Left colon (tissue), 2 donors: ENCODE data around the gene PPP1R9A. TPM values are rescaled to one million over a fixed set of nuclear protein-coding genes. Genes with fewer than 3 reads are reported as not detected.
"Not testable (repeated sequence)": the region's sequence is repeated elsewhere in the genome, so short reads cannot be mapped to it uniquely, and the experiment has no call there.

Source experiments
- ATAC-seq: fragments of 200-7000 bp; cut with Tn5 transposase; one replicate; pipeline ENCODE4 v1.9.1; 2020; ENCODE audit warnings: mild to moderate bottlenecking, moderate library complexity
- DNase-seq, 2 donors: peaks; one replicate each; pipeline ENCODE4 v3.0.0-alpha.2; 2020
- intact Hi-C, 2 donors: fragments of 100-400 bp; cut with DNase I in 1 of 2; cut with micrococcal nuclease in 1 of 2; formaldehyde crosslinking; loops; one replicate each; pipeline versions ENCODE4 v1.11.2 to v1.14.0; 2022; cut with DNase I, micrococcal nuclease
- total RNA-seq, 2 donors: library from RNA; stranded (reverse); fragmentation: NEBNext Ultra II Directional; extraction: Animal tissue kit (Norgen Biotek cat#: 25700); gene quantifications; one replicate each; pipeline ENCODE4 v1.2.1, GENCODE V29; 2021
- donor health status: DM: no; HTN: no; CAD: no.
- donor health status: DM: yes; HTN: yes; CAD: no.

Gene PPP1R9A
- total RNA-seq, 2 donors from 2014 or later = 24.0 to 24.5 TPM

DNA sequence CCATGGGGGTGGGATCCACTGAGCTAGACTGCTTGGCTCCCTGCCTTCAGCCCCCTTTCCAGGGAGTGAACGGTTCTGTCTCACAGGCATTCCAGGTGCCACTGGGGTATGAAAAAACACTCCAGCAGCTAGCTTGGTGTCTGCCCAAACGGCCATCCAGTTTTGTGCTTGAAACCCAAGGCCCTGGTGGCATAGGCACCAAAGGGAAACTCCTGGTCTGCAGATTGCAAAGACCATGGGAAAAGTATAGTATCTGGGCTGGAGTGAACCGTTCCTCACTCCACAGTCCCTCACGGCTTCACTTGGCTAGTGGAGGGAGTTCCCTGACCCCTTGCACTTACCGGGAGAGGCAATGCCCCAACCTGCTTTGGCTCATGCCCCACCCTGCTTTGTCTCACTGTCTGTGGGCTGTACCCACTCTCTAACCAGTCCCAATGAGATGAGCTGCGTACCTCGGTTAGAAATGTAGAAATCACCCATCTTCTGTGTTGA, 62.7 kb downstream of the PPP1R9A start:
- intact Hi-C loops = no loop called here
- DNase-seq (no peak), ATAC-seq (no peak)

DNA sequence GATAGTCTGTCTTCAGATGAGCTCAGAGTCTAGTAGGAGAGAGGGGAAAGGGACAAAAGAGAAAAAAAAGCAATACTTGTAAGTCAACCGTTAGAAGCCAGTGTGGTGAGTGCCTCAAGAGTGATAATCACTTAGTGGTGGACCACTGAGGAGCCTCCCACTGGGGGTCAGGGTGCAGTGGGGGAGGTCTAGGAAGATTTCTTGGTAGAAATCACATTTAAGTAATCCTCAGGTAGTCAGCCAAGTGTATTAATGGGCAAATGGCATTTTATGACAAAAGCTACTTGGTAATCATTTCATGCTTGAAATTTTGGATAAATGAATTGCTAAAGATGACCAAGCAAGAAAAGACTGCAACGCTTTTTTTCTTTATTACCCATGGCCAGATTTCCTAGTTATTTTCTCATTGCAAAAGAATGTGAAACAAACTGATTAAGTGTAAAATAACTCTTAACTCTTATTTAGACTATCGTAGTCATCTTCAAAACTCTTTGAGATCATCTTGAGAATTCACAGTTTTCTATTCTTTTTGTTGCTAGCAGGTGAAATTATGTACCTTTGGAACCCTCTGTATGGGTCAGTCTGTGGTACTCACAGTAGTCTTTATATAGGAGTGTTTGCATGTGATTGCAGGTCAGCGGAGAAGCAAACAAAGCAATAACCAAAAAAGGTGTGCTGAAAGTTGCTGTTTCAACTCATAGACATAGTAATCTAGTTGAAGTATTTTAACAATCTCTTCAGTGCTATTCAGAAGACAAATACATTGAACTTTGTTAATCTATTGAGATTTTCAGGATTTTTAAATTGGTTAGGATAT, 63.9 kb downstream of the PPP1R9A start:
- no peak for DNase-seq
- intact Hi-C loops = no loop called here
- no peak for ATAC-seq

DNA sequence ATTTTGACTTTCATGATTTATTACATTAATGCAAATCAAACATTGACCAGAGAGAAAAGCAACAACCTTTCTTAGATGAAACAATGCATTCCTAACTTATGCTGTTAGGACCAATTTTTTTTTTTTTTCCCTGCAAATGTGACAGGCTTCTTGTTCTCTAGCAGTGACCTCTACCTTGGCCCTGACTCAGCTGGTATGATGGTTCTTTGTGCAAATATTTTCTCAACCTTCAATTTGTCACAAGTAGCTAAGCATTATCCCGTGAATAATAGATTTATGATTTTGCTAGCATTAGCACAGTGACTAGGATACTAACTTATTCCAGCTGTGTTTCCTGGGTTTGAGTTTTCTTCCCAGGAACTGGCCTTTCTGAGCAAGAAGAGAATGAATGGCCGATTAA, 64.9 kb downstream of the PPP1R9A start:
- no peak for ATAC-seq
- DNase-seq = no peak
- intact Hi-C loops = no loop called here

DNA sequence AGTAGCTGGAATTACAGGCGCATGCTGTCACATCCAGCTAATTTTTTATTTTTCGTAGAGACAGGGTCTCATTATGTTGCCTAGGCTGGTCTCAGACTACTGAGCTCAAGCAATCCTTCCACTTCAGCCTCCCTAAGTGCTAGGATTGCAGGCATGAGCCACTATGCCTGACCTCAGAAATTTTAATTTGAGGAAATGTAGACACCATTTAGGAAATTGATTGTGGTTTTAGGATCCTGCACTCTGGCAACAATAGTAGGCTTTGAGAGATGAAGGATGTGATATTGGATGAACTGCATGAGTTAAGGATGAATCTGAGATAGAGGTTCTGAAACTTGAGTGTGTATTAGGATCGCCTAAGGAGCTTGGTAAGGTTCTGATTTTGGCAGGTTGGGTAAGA, 66.5 kb downstream of the PPP1R9A start:
- DNase-seq = no peak
- no peak for ATAC-seq
- intact Hi-C loops = no loop called here

DNA sequence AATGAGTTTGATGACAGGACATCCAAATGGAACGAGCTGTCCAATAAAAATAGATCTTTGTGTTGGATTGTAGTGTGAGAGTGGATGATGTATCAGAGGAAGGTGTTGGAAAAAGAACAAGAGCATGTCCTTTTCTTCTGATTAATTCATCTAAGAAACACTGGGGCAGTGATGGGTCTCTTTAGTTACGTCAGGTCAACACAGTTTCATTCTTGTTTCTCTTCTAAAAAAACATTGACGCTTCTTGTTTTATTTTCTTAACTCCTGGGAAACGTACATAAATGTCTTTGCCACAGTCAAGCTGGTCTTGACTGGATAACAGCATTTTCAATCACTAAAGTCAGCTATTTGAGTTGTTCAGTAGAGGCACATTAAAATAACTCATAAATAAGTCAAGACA, 67.0 kb downstream of the PPP1R9A start:
- intact Hi-C loops = no loop called here
- DNase-seq (no peak), ATAC-seq (no peak)

DNA sequence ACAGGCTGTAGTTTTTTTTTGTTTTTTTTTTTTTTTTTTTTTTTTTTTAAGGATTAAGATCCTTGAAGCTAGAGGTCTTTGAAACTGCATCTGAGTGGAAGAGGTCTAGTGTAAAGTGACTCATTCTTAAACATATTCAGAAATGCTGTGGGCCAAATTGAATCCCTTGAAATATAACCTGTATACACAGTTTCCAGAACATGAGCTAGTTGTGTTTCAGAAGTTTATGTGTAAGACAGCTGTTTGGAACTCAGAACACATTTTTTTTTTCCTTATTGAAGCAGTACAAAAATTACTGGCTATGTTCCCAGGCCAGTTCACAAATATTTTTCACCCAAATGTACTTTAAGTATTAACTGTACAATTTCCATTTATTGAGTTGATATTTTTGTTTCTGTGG, 67.9 kb downstream of the PPP1R9A start:
- ATAC-seq = no peak
- DNase-seq = no peak
- intact Hi-C loops = no loop called here

DNA sequence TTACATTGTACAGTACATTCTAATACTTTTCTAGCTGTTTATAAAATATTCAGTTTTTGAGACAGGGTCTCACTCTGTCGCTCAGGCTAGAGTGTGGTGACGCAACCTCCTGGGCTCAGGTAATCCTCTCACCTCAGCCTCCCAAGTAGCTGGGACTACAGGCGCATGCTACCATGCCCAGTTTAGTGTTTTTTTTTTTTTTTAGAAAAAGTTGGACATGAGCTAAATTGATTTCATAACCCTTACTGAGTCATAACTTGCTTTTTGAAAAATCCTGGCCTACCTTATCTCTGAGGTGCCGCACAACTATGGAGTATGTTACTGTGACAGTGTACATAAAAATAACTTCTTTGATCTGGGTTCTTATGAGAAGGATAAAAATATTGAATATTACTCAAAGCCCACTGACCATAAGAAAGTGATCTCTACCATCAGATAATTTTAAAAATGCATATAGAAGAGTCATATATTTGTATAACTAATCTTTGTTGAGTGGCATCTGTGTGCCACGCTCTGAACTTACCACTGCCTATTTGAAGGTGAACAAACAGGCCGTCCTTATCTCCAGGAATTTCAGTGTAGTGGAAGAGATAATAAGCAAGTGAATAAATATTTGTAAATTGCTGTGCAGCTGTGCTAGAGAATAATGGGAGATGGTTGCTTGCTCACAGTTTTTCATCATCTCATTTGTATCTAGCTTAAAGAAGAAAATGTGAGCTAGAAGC, 73.2 kb downstream of the PPP1R9A start:
- no peak for ATAC-seq
- DNase-seq = no peak
- intact Hi-C loops = no loop called here

DNA sequence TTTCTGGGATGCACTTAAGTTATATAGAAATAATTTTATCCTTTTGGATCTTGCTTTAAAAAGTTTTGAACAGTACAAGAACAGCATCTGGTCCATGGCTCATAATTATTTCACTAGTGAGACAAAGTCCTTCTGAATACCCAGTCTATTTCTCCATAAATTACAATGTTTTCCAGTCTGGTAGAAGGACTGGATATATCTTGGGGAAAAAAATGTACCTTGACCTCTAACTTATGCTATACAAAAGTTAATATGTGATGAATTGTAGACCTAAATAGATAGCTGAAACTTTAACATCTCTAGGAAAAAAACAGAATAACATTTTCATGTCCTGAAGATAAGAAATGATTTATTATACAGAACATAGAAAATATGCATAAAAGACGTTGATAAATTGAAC, 88.5 kb downstream of the PPP1R9A start:
- DNase-seq (no peak), ATAC-seq (peak; percentile 53)
- intact Hi-C loops = no loop called here

DNA sequence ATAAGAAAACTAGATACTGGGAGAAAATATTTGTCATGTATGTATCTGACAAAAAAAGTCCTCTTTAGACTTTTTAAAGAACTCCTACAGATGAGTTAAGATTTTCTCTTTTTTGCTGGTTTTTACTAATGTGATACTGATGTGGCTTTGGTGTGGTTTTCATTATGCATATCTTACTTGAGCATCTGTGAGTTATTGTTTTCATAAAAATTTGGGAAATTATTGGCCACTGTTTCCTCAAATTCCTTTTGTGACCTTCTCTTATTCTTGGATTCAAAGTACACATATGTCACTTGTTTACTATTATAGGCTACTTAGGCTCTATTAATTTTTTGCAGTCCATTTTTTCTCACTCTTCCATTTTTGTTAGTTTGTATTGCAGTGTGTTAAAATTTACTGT, 89.0 kb downstream of the PPP1R9A start:
- DNase-seq (no peak), ATAC-seq (no peak)
- intact Hi-C loops = no loop called here

DNA sequence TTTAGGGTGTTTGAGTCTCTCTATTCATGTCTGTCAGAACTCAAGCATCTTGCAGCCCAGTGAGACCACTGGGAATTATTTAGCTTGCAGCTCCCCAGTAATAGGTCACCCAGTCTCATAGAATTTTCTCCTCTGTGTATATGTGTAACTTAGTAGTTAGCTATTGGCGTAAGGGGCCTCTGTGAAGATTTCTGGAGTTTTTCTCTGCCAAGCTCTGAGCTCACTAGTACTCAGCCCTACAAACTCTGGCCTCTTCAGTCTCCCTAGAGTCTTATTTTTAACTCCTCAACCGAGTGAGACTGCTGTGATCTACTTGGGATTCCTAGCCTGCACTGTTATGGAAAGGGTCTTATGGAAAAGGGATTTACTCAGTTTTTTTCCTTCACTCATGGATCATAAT, 90.2 kb downstream of the PPP1R9A start:
- ATAC-seq (no peak), DNase-seq (no peak)
- intact Hi-C loops = no loop called here

DNA sequence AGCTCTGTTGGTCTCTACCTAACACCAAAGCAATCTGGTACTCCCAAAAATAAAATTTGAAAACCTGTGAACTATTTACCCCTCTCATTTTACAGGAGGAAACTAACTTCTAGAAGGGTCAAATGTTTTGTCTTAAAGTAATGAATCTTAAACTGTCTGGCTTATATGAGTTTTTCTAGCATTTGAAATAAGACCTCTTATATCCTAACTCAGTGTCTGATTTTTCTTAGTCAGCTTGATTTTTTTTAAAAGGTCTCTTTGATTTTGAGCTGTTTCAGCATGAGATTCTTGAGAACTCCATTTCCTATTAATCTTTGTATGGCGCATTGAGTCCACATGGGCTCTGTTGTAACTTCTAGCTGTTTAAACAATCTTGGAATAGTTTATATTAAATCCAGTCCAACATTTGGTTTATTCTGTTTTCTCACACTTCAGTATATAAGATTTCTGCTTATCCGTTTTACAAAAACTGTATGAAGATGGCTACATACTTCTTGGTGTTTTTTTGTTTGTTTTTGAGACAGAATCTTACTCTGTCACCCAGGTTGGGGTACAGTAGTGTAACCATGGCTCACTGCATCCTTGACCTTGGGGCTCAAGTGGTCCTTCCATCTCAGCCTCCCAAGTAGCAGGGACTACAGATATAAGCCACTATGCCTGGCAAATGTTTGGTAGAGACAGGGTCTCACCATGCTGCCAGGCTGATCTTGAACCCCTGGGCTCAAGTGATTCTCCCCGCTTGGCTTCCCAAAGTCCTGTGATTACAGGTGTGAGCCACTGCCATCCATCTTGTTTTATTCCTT, 91.1 kb downstream of the PPP1R9A start:
- DNase-seq (peak in 1 of 2 donors; percentile 6), ATAC-seq (no peak)
- intact Hi-C loops = no loop called here

DNA sequence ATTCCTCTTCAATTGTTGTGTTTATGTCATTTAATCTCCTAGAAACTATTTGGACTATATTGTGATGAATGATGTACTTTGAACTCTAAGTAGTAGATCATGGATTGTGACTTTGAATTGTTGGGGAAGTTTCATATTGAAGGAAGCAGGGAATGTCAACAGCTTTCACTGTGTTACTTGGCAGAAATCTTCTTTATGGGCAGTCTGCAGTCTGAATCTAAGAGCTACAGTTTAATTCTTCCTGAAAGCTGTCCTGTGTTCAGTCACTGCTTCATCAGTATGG, 91.6 kb downstream of the PPP1R9A start:
- peak; percentile 83 for ATAC-seq
- intact Hi-C loops = no loop called here
- no peak for DNase-seq

DNA sequence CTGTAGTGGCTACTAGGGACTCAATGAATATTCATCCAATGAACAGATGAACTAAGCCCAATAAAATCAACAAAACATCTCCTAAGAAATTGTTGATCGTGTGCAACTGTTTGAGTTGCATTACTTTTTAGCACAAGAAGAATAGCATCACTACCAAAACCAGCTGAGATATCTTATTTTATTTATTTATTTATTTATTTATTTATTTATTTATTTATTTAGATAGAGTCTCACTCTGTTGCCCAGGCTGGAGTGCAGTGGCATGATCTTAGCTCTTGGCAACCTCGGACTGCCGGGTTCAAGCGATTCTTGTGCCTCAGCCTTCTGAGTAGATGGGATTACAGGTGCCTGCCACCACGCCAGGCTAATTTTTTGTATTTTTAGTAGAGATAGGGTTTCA, 92.2 kb downstream of the PPP1R9A start:
- ATAC-seq, DNase-seq, intact Hi-C loops: not testable (repeated sequence)

DNA sequence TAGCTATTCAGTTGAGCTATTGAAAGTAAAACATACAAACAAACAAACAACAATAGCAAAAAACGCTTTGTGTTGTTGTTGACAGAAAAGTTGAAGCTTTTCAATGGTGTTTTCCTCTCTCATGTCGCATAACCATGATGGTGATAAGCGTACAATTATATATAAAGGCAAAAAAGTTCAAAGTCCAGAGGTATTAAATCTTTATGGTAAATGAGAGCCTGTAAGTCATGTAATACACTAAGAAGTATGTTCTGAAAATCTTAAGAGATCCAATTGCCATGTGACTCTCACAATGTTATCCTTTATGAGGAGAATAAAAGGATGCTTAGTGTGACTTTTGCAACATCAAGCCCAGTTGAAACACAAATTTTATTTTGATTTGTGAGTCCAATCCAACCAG, 93.9 kb downstream of the PPP1R9A start:
- peak; percentile 63 for ATAC-seq
- no peak for DNase-seq
- intact Hi-C loops = no loop called here

DNA sequence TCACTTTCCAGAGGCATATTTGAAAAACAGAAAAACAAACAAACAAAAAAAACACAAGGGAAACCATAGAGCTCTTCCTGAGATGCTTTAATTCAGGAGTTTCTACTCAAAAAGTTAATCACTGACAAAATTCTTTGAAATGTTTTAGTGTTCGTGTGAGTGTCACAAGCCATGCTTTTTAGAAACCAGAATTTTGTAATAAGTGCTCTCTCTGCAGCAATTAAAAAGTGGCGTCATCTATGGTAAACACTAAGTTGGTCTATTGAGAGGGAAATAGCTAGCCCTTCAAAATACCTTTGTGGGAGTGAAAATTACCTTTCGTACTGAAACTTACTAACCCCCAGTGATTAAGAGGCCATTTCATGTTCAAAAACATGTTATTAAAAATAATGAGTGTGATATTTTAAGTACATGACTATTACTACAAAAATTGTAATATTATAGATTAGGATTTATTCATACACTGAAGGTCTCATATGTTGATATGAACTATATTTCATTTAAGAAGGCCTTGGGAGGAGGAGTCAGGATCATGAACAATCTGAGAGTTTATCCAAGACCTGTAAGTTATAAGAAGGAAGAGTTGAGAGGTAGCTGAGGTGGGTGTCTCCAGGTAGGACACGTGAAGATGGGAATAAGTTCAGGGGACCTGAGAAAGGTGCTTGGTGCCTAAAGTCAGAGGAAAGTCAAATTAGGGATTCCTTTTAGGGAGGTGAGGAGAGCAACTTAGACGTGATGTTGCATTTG, 94.6 kb downstream of the PPP1R9A start:
- intact Hi-C loops = no loop called here
- ATAC-seq (no peak), DNase-seq (no peak)

DNA sequence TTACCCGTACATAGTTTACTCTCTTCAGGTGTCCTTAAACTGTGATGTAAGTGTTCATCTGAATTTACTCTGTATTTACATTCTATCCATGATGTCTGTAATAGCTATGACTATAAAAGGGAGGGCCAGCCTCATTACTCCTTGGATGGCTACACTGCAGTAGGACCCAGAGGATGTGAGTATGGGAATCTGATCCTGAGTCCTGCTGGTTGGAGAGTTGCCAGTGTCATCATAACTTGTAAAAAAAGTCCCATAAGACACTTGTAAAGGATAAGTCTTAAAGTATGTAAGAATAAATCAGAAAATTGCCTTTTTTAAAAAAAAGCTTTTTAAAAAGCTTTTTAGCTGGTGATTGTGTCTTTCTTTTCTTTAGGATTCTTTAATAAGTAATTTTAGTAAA, 95.4 kb downstream of the PPP1R9A start:
- ATAC-seq = peak; percentile 79
- no peak for DNase-seq
- intact Hi-C loops = no loop called here

DNA sequence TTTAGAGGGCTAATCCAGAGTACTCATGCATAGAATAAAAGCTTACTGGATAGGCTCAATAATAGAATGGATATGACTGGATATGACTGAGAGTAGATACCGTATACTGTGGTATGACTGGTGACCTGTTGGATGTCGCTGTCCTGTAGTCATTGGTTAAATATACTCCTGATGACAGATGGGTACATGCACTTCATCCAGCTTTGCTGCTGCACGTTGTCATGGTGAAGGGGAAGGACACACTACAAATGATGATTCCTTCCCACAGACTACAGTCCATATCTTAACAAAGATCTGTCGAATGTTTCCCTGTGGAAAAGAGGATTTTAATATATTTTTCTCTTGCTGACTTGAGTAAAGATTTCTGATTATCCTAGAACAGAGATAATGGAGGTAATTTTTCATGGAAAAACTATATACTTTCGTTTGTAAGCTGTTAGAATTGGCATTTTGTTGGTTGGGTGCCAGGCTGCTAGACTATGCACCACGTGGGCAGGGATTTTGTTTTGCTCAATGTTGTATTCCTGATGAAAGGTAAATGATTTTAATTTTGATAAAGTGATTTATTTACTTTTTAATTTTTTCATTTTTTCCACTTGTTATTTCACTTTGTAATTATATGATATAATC, 97.3 kb downstream of the PPP1R9A start:
- ATAC-seq = no peak
- intact Hi-C loops = no loop called here
- DNase-seq = no peak

DNA sequence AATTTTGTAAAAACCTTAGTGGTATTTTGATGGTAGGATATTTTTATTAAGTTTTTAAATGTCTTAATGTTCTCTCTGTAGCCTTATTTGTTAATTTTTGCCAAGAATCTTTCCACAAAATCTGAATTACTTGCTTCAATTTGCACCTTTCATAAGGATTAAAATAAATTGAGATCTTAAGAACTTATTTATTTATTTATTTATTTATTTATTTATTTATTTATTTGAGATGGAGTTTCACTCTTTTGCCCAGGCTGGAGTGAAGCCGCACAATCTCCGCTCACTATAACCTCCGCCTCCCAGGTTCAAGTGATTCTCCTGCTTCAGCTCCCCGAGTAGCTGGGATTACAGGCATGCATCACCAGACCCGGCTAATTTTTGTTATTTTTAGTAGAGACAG, 98.6 kb downstream of the PPP1R9A start:
- intact Hi-C loops = no loop called here

DNA sequence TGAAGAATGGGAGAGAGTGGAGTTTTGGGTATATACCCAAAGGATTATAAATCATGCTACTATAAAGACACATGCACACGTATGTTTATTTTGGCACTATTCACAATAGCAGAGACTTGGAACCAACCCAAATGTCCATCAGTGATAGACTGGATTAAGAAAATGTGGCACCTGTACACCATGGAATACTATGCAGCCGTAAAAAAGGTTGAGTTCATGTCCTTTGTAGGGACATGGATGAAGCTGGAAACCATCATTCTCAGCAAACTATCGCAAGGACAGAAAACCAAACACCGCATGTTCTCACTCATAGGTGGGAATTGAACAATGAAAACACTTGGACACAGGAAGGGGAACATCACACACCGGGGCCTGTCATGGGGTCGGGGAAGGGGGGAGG, 101.4 kb downstream of the PPP1R9A start:
- DNase-seq, intact Hi-C loops, ATAC-seq: not testable (repeated sequence)

More for the DNA sequence above, 98.6 kb downstream of the PPP1R9A start:
- ATAC-seq (no peak), DNase-seq (no peak)
